Thyroid gland (tissue), 4 donors: Measurements from ENCODE around the gene GSX2.

ENCODE experiments used
- POLR2A ChIP-seq, 2 donors: fragments of 450-650 bp; IDR thresholded peaks; one replicate each; pipeline ENCODE4 v1.6.1; 2017; ENCODE audit warnings: antibody characterized with exemption in 2 of 2, mild to moderate bottlenecking in 2 of 2, moderate library complexity in 1 of 2
- TF ChIP-seq, protein P1 (sequence below), 6 experiments: fragments of 200-600 bp in 3 of 6; fragments of 450-650 bp in 3 of 6; sonication (generic) in 3 of 6; IDR thresholded peaks; one replicate each; pipeline ENCODE4 v1.5.1; 2016 to 2019; ENCODE audit warnings: antibody characterized with exemption in 6 of 6, mild to moderate bottlenecking in 2 of 6, inconsistent platforms in 1 of 6, moderate library complexity in 1 of 6

DNA sequence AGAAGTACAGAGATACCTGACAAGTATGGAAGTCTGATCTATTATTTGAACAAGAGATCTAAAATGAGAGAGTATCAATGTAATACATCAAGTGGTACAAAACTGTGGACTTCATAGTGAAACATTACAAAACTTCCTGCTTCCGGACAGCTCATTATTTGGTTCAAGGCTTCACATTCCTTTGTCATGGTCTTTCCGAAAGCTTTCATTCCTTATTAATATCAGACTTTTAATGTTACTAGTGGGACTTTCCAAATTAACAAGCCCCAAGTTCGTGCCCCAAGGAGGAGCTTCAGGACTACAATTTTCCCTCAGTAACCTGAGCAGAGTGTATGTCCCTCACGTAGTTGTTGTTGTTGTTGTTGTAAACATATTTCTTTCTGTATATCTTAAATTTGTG is 36.7 kb upstream of the GSX2 start:
- TF ChIP-seq, protein P1, sequence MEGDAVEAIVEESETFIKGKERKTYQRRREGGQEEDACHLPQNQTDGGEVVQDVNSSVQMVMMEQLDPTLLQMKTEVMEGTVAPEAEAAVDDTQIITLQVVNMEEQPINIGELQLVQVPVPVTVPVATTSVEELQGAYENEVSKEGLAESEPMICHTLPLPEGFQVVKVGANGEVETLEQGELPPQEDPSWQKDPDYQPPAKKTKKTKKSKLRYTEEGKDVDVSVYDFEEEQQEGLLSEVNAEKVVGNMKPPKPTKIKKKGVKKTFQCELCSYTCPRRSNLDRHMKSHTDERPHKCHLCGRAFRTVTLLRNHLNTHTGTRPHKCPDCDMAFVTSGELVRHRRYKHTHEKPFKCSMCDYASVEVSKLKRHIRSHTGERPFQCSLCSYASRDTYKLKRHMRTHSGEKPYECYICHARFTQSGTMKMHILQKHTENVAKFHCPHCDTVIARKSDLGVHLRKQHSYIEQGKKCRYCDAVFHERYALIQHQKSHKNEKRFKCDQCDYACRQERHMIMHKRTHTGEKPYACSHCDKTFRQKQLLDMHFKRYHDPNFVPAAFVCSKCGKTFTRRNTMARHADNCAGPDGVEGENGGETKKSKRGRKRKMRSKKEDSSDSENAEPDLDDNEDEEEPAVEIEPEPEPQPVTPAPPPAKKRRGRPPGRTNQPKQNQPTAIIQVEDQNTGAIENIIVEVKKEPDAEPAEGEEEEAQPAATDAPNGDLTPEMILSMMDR (IDR thresholded peaks at IDR 0.05), result no peak
- TF ChIP-seq POLR2A (IDR thresholded peaks at IDR 0.05), result no peak
